ENCODE data around the gene BTBD1. TPM values are rescaled to one million over a fixed set of nuclear protein-coding genes. Genes with fewer than 3 reads are reported as not detected.
A peak's percentile ranks its signal among the peaks of the same experiment; 100 is the strongest.

BTBD1 gene
- total and polyA plus RNA-seq, 2 experiments from 2014 or later = 102 to 125 TPM

DNA sequence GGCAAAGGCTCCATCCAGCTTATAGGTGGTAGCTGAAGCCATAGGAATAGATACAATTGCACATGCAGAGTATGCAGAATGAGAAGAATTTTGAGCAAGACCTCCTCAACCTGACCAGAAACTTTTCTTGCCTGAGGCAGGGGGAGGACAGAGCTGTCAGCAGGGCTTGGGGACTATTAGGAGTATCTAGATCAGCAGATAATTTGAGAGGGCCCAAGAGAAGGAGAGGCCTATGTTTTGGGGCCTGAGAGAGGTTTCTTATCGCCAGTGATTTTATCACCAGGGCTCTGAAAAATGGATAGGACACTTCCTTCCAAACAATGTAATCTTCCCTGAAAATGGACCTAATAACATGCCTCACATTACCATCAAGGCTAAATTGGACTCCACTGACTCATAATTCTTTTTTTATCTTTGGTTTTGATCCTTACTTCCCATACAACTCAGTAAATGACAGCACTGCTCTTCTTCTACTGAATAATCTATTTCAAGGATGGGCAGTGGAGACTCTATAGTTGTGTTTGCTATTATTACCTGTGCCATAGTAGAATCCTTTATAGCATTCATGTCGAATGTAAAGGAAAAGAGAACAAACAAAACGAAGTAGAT, 96.9 kb downstream of the BTBD1 start:
- H3K9me3 ChIP-seq (ENCODE audit: low read depth) = no peaks in the 10 kb centered on the region
- no peaks in the 10 kb centered on the region for H3K27me3 ChIP-seq
- no peaks in the 10 kb centered on the region for H3K36me3 ChIP-seq
- H3K4me1 ChIP-seq (ENCODE audit: low read depth) = peaks cover 22% of the 10 kb centered on the region
- no peak overlapping the region for H3K4me3 ChIP-seq
- H3K27ac ChIP-seq = no peak overlapping the region
- TF ChIP-seq, protein P1, sequence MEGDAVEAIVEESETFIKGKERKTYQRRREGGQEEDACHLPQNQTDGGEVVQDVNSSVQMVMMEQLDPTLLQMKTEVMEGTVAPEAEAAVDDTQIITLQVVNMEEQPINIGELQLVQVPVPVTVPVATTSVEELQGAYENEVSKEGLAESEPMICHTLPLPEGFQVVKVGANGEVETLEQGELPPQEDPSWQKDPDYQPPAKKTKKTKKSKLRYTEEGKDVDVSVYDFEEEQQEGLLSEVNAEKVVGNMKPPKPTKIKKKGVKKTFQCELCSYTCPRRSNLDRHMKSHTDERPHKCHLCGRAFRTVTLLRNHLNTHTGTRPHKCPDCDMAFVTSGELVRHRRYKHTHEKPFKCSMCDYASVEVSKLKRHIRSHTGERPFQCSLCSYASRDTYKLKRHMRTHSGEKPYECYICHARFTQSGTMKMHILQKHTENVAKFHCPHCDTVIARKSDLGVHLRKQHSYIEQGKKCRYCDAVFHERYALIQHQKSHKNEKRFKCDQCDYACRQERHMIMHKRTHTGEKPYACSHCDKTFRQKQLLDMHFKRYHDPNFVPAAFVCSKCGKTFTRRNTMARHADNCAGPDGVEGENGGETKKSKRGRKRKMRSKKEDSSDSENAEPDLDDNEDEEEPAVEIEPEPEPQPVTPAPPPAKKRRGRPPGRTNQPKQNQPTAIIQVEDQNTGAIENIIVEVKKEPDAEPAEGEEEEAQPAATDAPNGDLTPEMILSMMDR (IDR thresholded peaks at IDR 0.05; ENCODE audit: low read depth, low read length) = no peak
- DNase-seq (ENCODE audit: low read depth in 1 of 2, low spot score in 1 of 2) = no peak

DNA sequence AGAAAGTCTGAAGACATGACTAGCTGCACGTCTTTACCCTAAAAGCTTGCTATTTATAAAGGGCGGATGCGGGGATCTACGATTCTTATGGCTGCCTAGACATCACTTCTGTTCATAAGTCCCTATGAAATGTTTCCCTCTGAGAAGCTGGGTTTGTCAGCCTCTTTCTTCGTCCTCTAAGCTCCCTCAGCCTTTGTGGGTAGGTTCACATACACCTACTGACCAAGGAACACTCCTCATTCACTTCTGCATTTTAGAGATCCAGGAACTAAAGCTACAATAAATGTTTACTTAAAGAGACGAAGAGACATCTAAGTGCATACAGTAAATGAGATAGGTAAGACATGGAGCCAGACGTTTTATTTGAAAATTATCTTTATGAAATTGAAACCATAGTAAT, 97.7 kb downstream of the BTBD1 start:
- no peaks in the 10 kb centered on the region for H3K27me3 ChIP-seq
- no peak overlapping the region for H3K27ac ChIP-seq

DNA sequence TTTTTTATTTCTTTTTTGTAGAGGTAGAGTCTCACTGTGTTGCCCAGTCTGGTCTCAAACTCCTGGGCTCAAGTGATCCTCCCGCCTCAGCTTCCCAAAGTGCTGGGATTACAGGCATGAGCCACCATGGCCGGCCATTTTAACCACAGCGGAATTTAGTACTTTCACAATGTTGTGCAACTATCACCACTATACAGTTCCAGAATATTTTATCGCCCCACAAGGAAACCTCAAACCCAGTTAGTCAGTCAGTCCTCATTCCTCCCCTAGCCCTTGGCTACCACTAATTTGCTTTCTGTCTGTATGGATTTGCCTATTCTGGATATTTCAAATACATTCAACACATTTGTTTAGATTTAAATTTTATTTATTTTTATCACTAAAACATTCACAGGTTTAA, 99.0 kb downstream of the BTBD1 start:
- TF ChIP-seq, protein P1 (IDR thresholded peaks at IDR 0.05; ENCODE audit: low read depth, low read length) = no peak
- H3K9me3 ChIP-seq (ENCODE audit: low read depth) = no peaks in the 10 kb centered on the region
- DNase-seq (ENCODE audit: low read depth in 1 of 2, low spot score in 1 of 2) = peak in 1 of 2 donors; percentile 77

More for the DNA sequence above, 97.7 kb downstream of the BTBD1 start:
- TF ChIP-seq, protein P1 (IDR thresholded peaks at IDR 0.05; ENCODE audit: low read depth, low read length) = no peak
- Histone ChIP-seq H3K4me3 (no peak overlapping the region), H3K9me3 (ENCODE audit: low read depth) (no peaks in the 10 kb centered on the region), H3K4me1 (ENCODE audit: low read depth) (peaks cover 22% of the 10 kb centered on the region), H3K36me3 (no peaks in the 10 kb centered on the region)
- no peak for DNase-seq (ENCODE audit: low read depth in 1 of 2, low spot score in 1 of 2)

DNA sequence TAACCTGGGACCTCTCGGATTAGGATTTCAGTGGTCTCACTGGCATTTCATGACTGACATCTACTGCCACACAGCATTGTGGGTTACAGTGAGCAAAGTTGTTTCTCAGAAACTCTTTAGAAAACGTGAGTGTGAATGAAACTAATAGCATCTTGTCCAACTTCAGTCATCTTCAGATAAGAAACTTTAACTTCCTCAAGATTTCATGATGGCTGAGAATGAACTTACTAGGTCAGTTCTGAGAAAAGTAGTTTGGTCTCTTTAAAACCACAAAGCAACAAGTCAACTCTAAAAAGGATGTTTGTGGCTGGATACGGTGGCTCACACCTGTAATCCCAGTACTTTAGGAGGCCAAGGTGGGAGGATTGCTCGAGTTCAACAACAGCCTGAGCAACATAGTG, 100.4 kb downstream of the BTBD1 start:
- no peak for DNase-seq (ENCODE audit: low read depth in 1 of 2, low spot score in 1 of 2)
- TF ChIP-seq, protein P1 (IDR thresholded peaks at IDR 0.05; ENCODE audit: low read depth, low read length) = no peak
- Histone ChIP-seq H3K36me3 (no peaks in the 10 kb centered on the region), H3K27me3 (no peaks in the 10 kb centered on the region), H3K27ac (no peak overlapping the region), H3K9me3 (ENCODE audit: low read depth) (no peaks in the 10 kb centered on the region), H3K4me1 (ENCODE audit: low read depth) (peaks cover 21% of the 10 kb centered on the region), H3K4me3 (no peak overlapping the region)

More for the DNA sequence above, 99.0 kb downstream of the BTBD1 start:
- Histone ChIP-seq H3K36me3 (no peaks in the 10 kb centered on the region), H3K27me3 (no peaks in the 10 kb centered on the region), H3K4me3 (no peak overlapping the region), H3K27ac (no peak overlapping the region), H3K4me1 (ENCODE audit: low read depth) (peaks cover 22% of the 10 kb centered on the region)

Other genes with a start within 250 kb of the BTBD1 start
- 52.4 and 54.5 TPM in 2 replicates for gene HOMER2, start 114.5 kb downstream of the BTBD1 start, total RNA-seq
- 24.4 and 27.3 TPM in 2 replicates for gene HOMER2, start 114.5 kb downstream of the BTBD1 start, polyA plus RNA-seq
- gene RAMAC, start 81.0 kb downstream of the BTBD1 start, total RNA-seq = 37.3 and 60.7 TPM in 2 replicates
- 67.7 and 91.1 TPM in 2 replicates for gene RAMAC, start 81.0 kb downstream of the BTBD1 start, polyA plus RNA-seq
- gene C15orf40, start 55.6 kb downstream of the BTBD1 start, total RNA-seq = 11.5 and 12.8 TPM in 2 replicates
- gene C15orf40, start 55.6 kb downstream of the BTBD1 start, polyA plus RNA-seq = 23.9 and 37.8 TPM in 2 replicates
- 0.49 and 1.3 TPM in 2 replicates for gene TM6SF1, start 40.4 kb upstream of the BTBD1 start, total RNA-seq
- gene TM6SF1, start 40.4 kb upstream of the BTBD1 start, polyA plus RNA-seq = 1.8 and 2.8 TPM in 2 replicates
- gene HDGFL3, start 140.6 kb upstream of the BTBD1 start, total RNA-seq = 101 and 164 TPM in 2 replicates
- gene HDGFL3, start 140.6 kb upstream of the BTBD1 start, polyA plus RNA-seq = 68.8 and 80.4 TPM in 2 replicates
- 4.5 and 4.7 TPM in 2 replicates for gene BNC1, start 217.4 kb upstream of the BTBD1 start, total RNA-seq
- 3.3 and 6.4 TPM in 2 replicates for gene BNC1, start 217.4 kb upstream of the BTBD1 start, polyA plus RNA-seq

Data from cardiac muscle cell (in vitro differentiated cells and primary cell).